ENCODE data around the gene CCBE1. TPM values are rescaled to one million over a fixed set of nuclear protein-coding genes. Genes with fewer than 3 reads are reported as not detected.

Gene CCBE1
- total RNA-seq, 1 donor from 2014 or later, result 6.4 TPM

- Mint-ChIP-seq H3K36me3 (no peaks in the 10 kb centered on the region), H3K4me3 (no peak overlapping the region), H3K4me1 (no peaks in the 10 kb centered on the region), H3K9me3 (no peaks in the 10 kb centered on the region), H3K27ac (no peak overlapping the region), H3K27me3 (ENCODE audit: insufficient read depth, low read depth) (no peaks in the 10 kb centered on the region)
- TF ChIP-seq CTCF (IDR thresholded peaks at IDR 0.05) (no peak), EZH2phosphoT487 (IDR thresholded peaks at IDR 0.05) (no peak)
- Histone ChIP-seq H3K36me3 (no peaks in the 10 kb centered on the region), H3K9ac (no peak overlapping the region), H2AFZ (replicated peaks) (no peak overlapping the region), H3K4me3 (no peak overlapping the region), H3K9me3 (ENCODE audit: low read depth) (no peaks in the 10 kb centered on the region), H3K4me1 (no peaks in the 10 kb centered on the region), H3K4me2 (no peak overlapping the region), H4K20me1 (ENCODE audit: low read depth) (no peaks in the 10 kb centered on the region), H3K79me2 (ENCODE audit: low read depth) (no peaks in the 10 kb centered on the region), H3K27me3 (no peaks in the 10 kb centered on the region), H3K27ac (no peak overlapping the region), H3F3A (ENCODE audit: low read depth) (no peaks in the 10 kb centered on the region)
- DNase-seq (ENCODE audit: low spot score), result no peak
Measured at GRCh38 chr18:59488899-59489298, 208.3 kb downstream of the CCBE1 start.

- Histone ChIP-seq H3F3A (ENCODE audit: low read depth) (no peaks in the 10 kb centered on the region), H3K27ac (no peak overlapping the region), H3K79me2 (ENCODE audit: low read depth) (no peaks in the 10 kb centered on the region), H2AFZ (replicated peaks) (no peak overlapping the region), H3K36me3 (no peaks in the 10 kb centered on the region), H3K4me1 (no peaks in the 10 kb centered on the region), H3K4me3 (no peak overlapping the region), H3K9ac (no peak overlapping the region), H3K9me3 (ENCODE audit: low read depth) (no peaks in the 10 kb centered on the region), H3K4me2 (no peak overlapping the region), H3K27me3 (no peaks in the 10 kb centered on the region), H4K20me1 (ENCODE audit: low read depth) (no peaks in the 10 kb centered on the region)
- no peaks in the 10 kb centered on the region for H3K4me1 Mint-ChIP-seq
- H3K9me3 Mint-ChIP-seq, result no peaks in the 10 kb centered on the region
- H3K27ac Mint-ChIP-seq, result no peak overlapping the region
- H3K36me3 Mint-ChIP-seq, result no peaks in the 10 kb centered on the region
- H3K27me3 Mint-ChIP-seq (ENCODE audit: insufficient read depth, low read depth), result peaks cover 2% of the 10 kb centered on the region
- no peak for DNase-seq (ENCODE audit: low spot score)
- no peak for TF ChIP-seq CTCF (IDR thresholded peaks at IDR 0.05)
- no peak for TF ChIP-seq EZH2phosphoT487 (IDR thresholded peaks at IDR 0.05)
- TF ChIP-seq EZH2 (IDR thresholded peaks at IDR 0.05), result no peak
- H3K4me3 Mint-ChIP-seq, result no peak overlapping the region
Measured at GRCh38 chr18:59485382-59485781, 211.8 kb downstream of the CCBE1 start.

GRCh38 chr18:59484561-59485328 lies 212.5 kb downstream of the CCBE1 start:
- Histone ChIP-seq H3K36me3 (no peaks in the 10 kb centered on the region), H3K27ac (no peak overlapping the region), H2AFZ (replicated peaks) (no peak overlapping the region), H3F3A (ENCODE audit: low read depth) (no peaks in the 10 kb centered on the region), H3K4me1 (no peaks in the 10 kb centered on the region), H3K4me2 (no peak overlapping the region), H3K27me3 (no peaks in the 10 kb centered on the region), H3K9me3 (ENCODE audit: low read depth) (no peaks in the 10 kb centered on the region), H4K20me1 (ENCODE audit: low read depth) (no peaks in the 10 kb centered on the region), H3K9ac (no peak overlapping the region), H3K4me3 (no peak overlapping the region), H3K79me2 (ENCODE audit: low read depth) (no peaks in the 10 kb centered on the region)
- H3K27ac Mint-ChIP-seq, result no peak overlapping the region
- no peaks in the 10 kb centered on the region for H3K4me1 Mint-ChIP-seq
- no peak for TF ChIP-seq CTCF (IDR thresholded peaks at IDR 0.05)
- no peak for TF ChIP-seq EZH2phosphoT487 (IDR thresholded peaks at IDR 0.05)
- no peak for TF ChIP-seq EZH2 (IDR thresholded peaks at IDR 0.05)
- peaks cover 2% of the 10 kb centered on the region for H3K27me3 Mint-ChIP-seq (ENCODE audit: insufficient read depth, low read depth)
- H3K4me3 Mint-ChIP-seq, result no peak overlapping the region
- H3K9me3 Mint-ChIP-seq, result no peaks in the 10 kb centered on the region
- H3K36me3 Mint-ChIP-seq, result no peaks in the 10 kb centered on the region
- no peak for DNase-seq (ENCODE audit: low spot score)

All from neural progenitor cell (in vitro differentiated cells).